OCI-LY7 (cell line): ENCODE data around the gene ATP6V1C2.

ENCODE experiments used
- CTCF ChIP-seq: fragments of 200-600 bp; sonication (generic); conservative IDR thresholded peaks from 2 replicates; pipeline ENCODE4 v1.5.1; 2014; ENCODE audit warnings: mild to moderate bottlenecking, antibody characterized with exemption, low read length, moderate library complexity, mixed read lengths
- EZH2phosphoT487 ChIP-seq: fragments of 200-600 bp; sonication (generic); IDR thresholded peaks from 2 replicates; pipeline ENCODE4 v1.6.1; 2018; ENCODE audit warnings: low read depth, borderline replicate concordance, mild to moderate bottlenecking, mixed run types, antibody characterized with exemption, low read length, moderate library complexity, mixed read lengths

DNA sequence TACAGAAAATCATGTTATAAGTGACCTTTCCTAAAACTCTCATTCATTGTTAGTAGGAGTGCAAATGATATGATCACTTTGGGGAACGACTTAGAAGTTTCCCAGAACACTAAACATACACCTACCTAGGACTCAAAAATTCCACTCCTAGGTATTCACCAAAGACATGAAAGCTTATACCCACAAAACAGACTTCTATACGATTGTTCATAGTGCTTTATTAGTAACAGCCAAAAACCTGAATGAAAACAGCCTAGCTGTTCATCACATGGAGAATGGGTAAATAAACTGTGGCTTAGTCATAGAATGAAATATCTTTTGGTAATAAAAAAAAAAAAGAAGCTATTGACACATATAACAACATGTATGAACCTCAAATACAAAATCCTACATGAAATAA lies 40.5 kb upstream of the ATP6V1C2 start:
- TF ChIP-seq CTCF = no peak
- TF ChIP-seq EZH2phosphoT487 = no peak
